CD8-positive, alpha-beta memory T cell (primary cell): ENCODE data around the gene NTMT2. TPM values are rescaled to one million over a fixed set of nuclear protein-coding genes. Genes with fewer than 3 reads are reported as not detected.

Experiments
- CTCF ChIA-PET: fragments of 350-600 bp; sonication (Branson Sonifier 250); formaldehyde crosslinking; loops from one replicate; lab custom pipeline; 2021; ENCODE audit warnings: antibody characterized with exemption; lab: Charles Lee
- POLR2A ChIA-PET: fragments of 350-600 bp; sonication (Branson Sonifier 250); formaldehyde crosslinking; loops from one replicate; lab custom pipeline; 2021; ENCODE audit warnings: antibody characterized with exemption; lab: Charles Lee
- DNase-seq, 5 donors: peaks; one replicate each; pipeline versions ENCODE4 v3.0.0 to v3.0.0-alpha.2; 2020 to 2022; ENCODE audit warnings: mixed read lengths in 1 of 5
- H3K27ac ChIP-seq: one replicate; pipeline ENCODE4 v1.7.0; 2013; ENCODE audit warnings: low read depth, mild to moderate bottlenecking, low read length, moderate library complexity
- H3K27me3 ChIP-seq: 2 replicates; pipeline ENCODE4 v1.7.0; 2013; ENCODE audit warnings: low read length, mild to moderate bottlenecking; ENCODE audit not compliant: insufficient read depth, poor library complexity, severe bottlenecking
- H3K36me3 ChIP-seq: 2 replicates; pipeline ENCODE4 v1.7.0; 2013; ENCODE audit warnings: mild to moderate bottlenecking, low read length, moderate library complexity; ENCODE audit not compliant: insufficient read depth
- H3K4me1 ChIP-seq: 2 replicates; pipeline ENCODE4 v1.7.0; 2013; ENCODE audit warnings: mild to moderate bottlenecking, low read length, moderate library complexity; ENCODE audit not compliant: insufficient read depth
- H3K4me3 ChIP-seq: 2 replicates; pipeline ENCODE4 v1.7.0; 2013; ENCODE audit warnings: mild to moderate bottlenecking, low read length
- H3K9me3 ChIP-seq: 2 replicates; pipeline ENCODE4 v1.7.0; 2013; ENCODE audit warnings: mild to moderate bottlenecking, low read length
- H3K27ac Mint-ChIP-seq, 8 donors: one replicate each; pipeline ENCODE4 v1.8.0; 2020 to 2021; ENCODE audit warnings: mixed read lengths in 8 of 8, mild to moderate bottlenecking in 6 of 8, inconsistent platforms in 3 of 8, moderate library complexity in 3 of 8
- H3K27me3 Mint-ChIP-seq, 2 donors: one replicate each; pipeline ENCODE4 v1.8.0; 2020 to 2021; ENCODE audit warnings: mixed read lengths in 2 of 2, mild to moderate bottlenecking in 1 of 2, moderate library complexity in 1 of 2
- H3K36me3 Mint-ChIP-seq, 3 donors: one replicate each; pipeline ENCODE4 v1.8.0; 2020 to 2021; ENCODE audit warnings: mixed read lengths in 3 of 3, inconsistent platforms in 1 of 3, mild to moderate bottlenecking in 1 of 3
- H3K4me1 Mint-ChIP-seq, 3 donors: one replicate each; pipeline ENCODE4 v1.8.0; 2020 to 2021; ENCODE audit warnings: mixed read lengths in 3 of 3, inconsistent platforms in 1 of 3, mild to moderate bottlenecking in 1 of 3
- H3K4me3 Mint-ChIP-seq, 7 donors: one replicate each; pipeline ENCODE4 v1.8.0; 2020 to 2021; ENCODE audit warnings: mixed read lengths in 7 of 7, mild to moderate bottlenecking in 6 of 7, moderate library complexity in 4 of 7, inconsistent platforms in 2 of 7
- H3K9me3 Mint-ChIP-seq, 5 donors: one replicate each; pipeline ENCODE4 v1.8.0; 2020 to 2022; ENCODE audit warnings: mixed read lengths in 5 of 5, mild to moderate bottlenecking in 3 of 5, moderate library complexity in 2 of 5, inconsistent platforms in 1 of 5
- polyA plus RNA-seq: library from polyadenylated mRNA; unstranded; fragments of 300-500 nt; fragmentation: Illumina TruSeq; gene quantifications from one replicate; pipeline ENCODE4 v1.2.3, GENCODE V29; 2021
- total RNA-seq, 2 experiments: library from RNA; stranded (reverse); gene quantifications; one replicate each; pipeline ENCODE4 v1.2.3, GENCODE V29; 2021

Gene NTMT2
- total and polyA plus RNA-seq, 3 experiments from 2014 or later: not detected

DNA sequence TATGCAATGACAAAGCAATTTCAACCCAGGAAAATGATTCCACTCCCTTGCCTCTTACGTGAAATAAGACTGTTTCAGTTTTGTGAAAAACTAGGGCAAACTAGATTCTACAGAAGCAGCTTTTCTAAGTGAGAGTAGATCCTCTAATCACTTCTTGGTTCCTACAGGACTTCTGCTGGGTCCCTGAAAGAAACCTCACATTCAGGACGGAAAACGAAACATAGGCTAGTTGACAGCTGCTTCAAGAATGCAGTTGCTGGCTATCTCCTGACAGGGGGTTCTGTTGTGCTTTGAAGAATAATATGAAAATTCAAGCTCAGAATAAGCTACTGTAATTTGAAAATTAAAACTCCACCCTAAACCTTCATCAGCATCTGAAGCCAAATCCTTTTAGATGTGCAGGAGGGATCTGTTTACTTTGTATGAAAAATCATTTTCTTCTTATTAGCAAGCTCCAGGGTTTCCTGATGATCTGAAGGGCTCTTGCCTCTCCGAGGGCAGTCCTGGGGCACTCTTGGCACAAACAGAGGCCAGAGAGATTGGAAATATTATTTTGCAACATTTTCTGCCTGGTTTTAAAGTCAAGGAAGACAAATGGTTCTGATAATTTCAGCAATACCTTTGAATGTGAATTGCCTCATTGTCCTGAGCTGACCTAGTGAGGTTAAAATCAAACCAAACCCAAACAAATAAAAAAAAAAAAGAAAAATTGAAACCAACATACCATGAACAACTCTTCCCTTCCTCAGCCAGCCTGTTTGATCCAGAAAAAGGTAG, 55.0 kb downstream of the NTMT2 start:
- Histone ChIP-seq H3K36me3 (no peaks in the 10 kb centered on the region), H3K4me3 (no peak overlapping the region), H3K4me1 (no peaks in the 10 kb centered on the region), H3K9me3 (no peaks in the 10 kb centered on the region), H3K27me3 (peaks cover 4% of the 10 kb centered on the region), H3K27ac (no peak overlapping the region)
- CTCF ChIA-PET: no interaction called here
- POLR2A ChIA-PET: no interaction called here
- DNase-seq: no peak
- Mint-ChIP-seq H3K36me3 (no peaks in the 10 kb centered on the region), H3K9me3 (no peaks in the 10 kb centered on the region), H3K4me1 (no peaks in the 10 kb centered on the region), H3K27me3 (peaks cover 12 to 49% of the 10 kb centered on the region in 2 donors), H3K27ac (no peak overlapping the region), H3K4me3 (no peak overlapping the region)

DNA sequence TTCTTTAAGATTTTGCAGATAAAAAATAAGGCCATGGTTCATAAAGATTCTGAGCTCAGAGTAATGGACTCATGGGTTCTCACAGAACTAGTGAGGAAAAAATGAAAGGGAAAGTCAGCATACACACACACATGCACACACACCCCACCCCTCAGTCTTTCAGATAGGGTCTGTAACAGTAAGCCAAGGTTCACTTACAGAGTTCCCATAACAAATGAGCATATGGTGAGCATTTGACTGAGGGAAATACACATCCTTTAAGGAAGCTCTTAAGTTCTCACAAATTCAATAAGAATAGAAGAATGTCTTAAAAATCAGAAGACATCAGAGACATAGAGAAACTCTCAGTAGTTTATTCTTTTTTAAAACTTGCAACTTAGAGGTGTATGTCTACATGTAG, 57.9 kb downstream of the NTMT2 start:
- POLR2A ChIA-PET: no interaction called here
- H3K9me3 Mint-ChIP-seq: peaks cover 0 to 4% (median 0%) of the 10 kb centered on the region in 5 donors

DNA sequence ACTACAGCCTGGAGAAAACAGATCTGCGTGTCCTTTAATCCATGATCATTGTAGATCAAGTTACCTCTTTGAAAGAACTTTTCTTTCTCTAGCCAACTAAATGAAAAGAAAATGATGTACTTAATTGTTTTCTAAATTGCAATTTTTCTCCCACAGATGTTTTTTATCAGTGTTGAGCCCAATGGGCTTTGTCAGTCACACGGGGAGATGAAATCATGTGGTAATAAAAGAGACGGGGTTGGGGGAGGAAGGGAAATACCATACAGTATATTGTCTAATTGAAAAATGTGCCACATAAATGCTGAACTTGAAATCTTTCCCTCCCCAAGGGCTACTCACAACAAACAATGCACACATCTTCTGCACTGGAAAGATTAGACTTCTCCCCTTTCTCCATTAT, 58.4 kb downstream of the NTMT2 start:
- Histone ChIP-seq H3K27me3 (no peaks in the 10 kb centered on the region), H3K4me1 (no peaks in the 10 kb centered on the region), H3K27ac (no peak overlapping the region), H3K4me3 (no peak overlapping the region), H3K9me3 (no peaks in the 10 kb centered on the region), H3K36me3 (no peaks in the 10 kb centered on the region)
- H3K27ac Mint-ChIP-seq: no peak overlapping the region
- H3K4me1 Mint-ChIP-seq: no peaks in the 10 kb centered on the region
- no peak for DNase-seq
- POLR2A ChIA-PET: no interaction called here
- no peak overlapping the region for H3K4me3 Mint-ChIP-seq
- H3K9me3 Mint-ChIP-seq: peaks cover 0 to 4% (median 0%) of the 10 kb centered on the region in 5 donors
- H3K27me3 Mint-ChIP-seq: peaks cover 8 to 30% of the 10 kb centered on the region in 2 donors
- CTCF ChIA-PET: no interaction called here
- peaks cover 0 to 5% (median 0%) of the 10 kb centered on the region in 3 donors for H3K36me3 Mint-ChIP-seq

More for the DNA sequence above, 57.9 kb downstream of the NTMT2 start:
- H3K4me1 ChIP-seq: no peaks in the 10 kb centered on the region
- DNase-seq: no peak
- H3K27ac ChIP-seq: no peak overlapping the region
- no peaks in the 10 kb centered on the region for H3K36me3 ChIP-seq
- Mint-ChIP-seq H3K36me3 (peaks cover 0 to 5% (median 0%) of the 10 kb centered on the region in 3 donors), H3K4me1 (no peaks in the 10 kb centered on the region), H3K4me3 (no peak overlapping the region), H3K27me3 (peaks cover 8 to 34% of the 10 kb centered on the region in 2 donors), H3K27ac (no peak overlapping the region)
- H3K27me3 ChIP-seq: no peaks in the 10 kb centered on the region
- CTCF ChIA-PET: no interaction called here
- no peaks in the 10 kb centered on the region for H3K9me3 ChIP-seq
- H3K4me3 ChIP-seq: no peak overlapping the region

DNA sequence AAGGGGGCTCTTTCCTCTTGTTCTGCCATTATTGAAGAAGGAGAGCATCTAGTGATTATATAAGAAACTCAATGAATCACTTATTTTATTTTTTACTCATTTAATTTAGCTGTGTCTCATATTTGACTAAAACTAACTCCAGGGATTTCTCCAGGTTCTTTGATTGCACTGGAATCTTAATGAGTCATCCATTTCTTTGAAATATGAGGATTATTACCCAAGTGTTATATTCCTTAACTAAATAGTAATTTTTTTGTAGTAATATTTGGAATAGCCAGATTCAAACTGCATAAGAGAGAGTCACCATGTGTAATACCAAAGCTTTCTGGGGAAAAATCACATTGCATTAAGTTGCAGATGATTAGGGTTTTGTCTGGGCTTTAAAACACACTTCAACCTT, 59.5 kb downstream of the NTMT2 start:
- Histone ChIP-seq H3K4me3 (no peak overlapping the region), H3K27me3 (no peaks in the 10 kb centered on the region), H3K4me1 (no peaks in the 10 kb centered on the region), H3K27ac (no peak overlapping the region), H3K36me3 (no peaks in the 10 kb centered on the region), H3K9me3 (no peaks in the 10 kb centered on the region)
- Mint-ChIP-seq H3K27me3 (peaks cover 9 to 30% of the 10 kb centered on the region in 2 donors), H3K4me3 (no peak overlapping the region), H3K36me3 (peaks cover 0 to 5% (median 0%) of the 10 kb centered on the region in 3 donors), H3K4me1 (no peaks in the 10 kb centered on the region), H3K27ac (no peak overlapping the region), H3K9me3 (peaks cover 0 to 4% (median 0%) of the 10 kb centered on the region in 5 donors)
- ChIA-PET CTCF (no interaction called here), POLR2A (no interaction called here)
- DNase-seq: no peak

DNA sequence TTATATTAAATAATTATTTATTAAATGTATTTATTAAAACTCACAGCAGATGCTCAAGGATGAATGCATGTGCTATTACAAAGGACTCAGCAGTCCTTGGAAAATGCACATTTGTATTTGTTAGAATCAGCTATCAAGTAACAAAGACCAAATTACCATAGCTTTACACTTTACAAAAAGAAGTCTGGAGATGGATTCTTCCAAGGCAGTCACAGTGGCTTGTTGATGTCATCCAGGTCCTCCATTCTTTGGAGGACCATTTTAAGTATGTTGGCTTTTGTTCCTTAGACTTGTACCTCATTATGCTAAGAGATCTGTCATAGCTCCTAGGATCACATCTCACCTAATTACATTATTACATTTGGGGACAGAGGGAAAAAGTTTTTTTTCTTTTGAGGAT, 63.4 kb downstream of the NTMT2 start:
- Mint-ChIP-seq H3K9me3 (peaks cover 0 to 4% (median 0%) of the 10 kb centered on the region in 5 donors), H3K36me3 (peaks cover 0 to 5% (median 0%) of the 10 kb centered on the region in 3 donors), H3K4me3 (no peak overlapping the region), H3K4me1 (peaks cover 0 to under 1% (median under 1%) of the 10 kb centered on the region in 3 donors), H3K27ac (no peak overlapping the region), H3K27me3 (peaks cover 11 to 35% of the 10 kb centered on the region in 2 donors)
- H3K27ac ChIP-seq: no peak overlapping the region
- H3K27me3 ChIP-seq: no peaks in the 10 kb centered on the region
- H3K36me3 ChIP-seq: no peaks in the 10 kb centered on the region
- DNase-seq: no peak
- POLR2A ChIA-PET: no interaction called here
- CTCF ChIA-PET: no interaction called here
- H3K4me1 ChIP-seq: no peaks in the 10 kb centered on the region
- H3K4me3 ChIP-seq: no peak overlapping the region
- no peaks in the 10 kb centered on the region for H3K9me3 ChIP-seq

DNA sequence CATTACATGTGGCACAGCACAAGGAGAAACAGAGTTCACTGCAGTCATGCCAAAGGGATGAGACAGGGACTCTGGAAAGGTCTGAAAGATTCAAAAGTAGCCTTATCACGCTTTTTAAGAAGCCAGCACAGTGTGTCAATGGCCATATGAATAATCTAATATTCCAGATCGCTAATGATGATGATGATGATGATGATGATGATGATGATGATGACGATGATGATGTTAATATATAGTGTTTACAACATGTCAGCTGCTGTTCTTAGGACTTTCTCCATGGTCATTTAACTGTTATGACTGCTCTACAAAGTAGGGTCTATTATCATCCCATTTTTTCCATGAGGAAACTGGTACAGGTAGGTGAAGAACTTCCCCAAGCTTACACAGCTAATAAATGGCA, 64.4 kb downstream of the NTMT2 start:
- no peak for DNase-seq
- Histone ChIP-seq H3K27ac (no peak overlapping the region), H3K9me3 (no peaks in the 10 kb centered on the region), H3K4me1 (no peaks in the 10 kb centered on the region), H3K36me3 (no peaks in the 10 kb centered on the region), H3K4me3 (no peak overlapping the region), H3K27me3 (no peaks in the 10 kb centered on the region)
- peaks cover 0 to 5% (median 0%) of the 10 kb centered on the region in 3 donors for H3K36me3 Mint-ChIP-seq
- H3K27me3 Mint-ChIP-seq: peaks cover 11 to 43% of the 10 kb centered on the region in 2 donors
- no peak overlapping the region for H3K4me3 Mint-ChIP-seq
- ChIA-PET POLR2A (no interaction called here), CTCF (no interaction called here)
- peaks cover 0 to 4% (median 3%) of the 10 kb centered on the region in 3 donors for H3K4me1 Mint-ChIP-seq
- peaks cover 0 to 4% (median 0%) of the 10 kb centered on the region in 5 donors for H3K9me3 Mint-ChIP-seq
- no peak overlapping the region for H3K27ac Mint-ChIP-seq

GRCh38 chr1:170213596-170213995, 67.8 kb downstream of the NTMT2 start:
- CTCF ChIA-PET: no interaction called here
- H3K27me3 Mint-ChIP-seq: peaks cover 14 to 46% of the 10 kb centered on the region in 2 donors
- DNase-seq: no peak

DNA sequence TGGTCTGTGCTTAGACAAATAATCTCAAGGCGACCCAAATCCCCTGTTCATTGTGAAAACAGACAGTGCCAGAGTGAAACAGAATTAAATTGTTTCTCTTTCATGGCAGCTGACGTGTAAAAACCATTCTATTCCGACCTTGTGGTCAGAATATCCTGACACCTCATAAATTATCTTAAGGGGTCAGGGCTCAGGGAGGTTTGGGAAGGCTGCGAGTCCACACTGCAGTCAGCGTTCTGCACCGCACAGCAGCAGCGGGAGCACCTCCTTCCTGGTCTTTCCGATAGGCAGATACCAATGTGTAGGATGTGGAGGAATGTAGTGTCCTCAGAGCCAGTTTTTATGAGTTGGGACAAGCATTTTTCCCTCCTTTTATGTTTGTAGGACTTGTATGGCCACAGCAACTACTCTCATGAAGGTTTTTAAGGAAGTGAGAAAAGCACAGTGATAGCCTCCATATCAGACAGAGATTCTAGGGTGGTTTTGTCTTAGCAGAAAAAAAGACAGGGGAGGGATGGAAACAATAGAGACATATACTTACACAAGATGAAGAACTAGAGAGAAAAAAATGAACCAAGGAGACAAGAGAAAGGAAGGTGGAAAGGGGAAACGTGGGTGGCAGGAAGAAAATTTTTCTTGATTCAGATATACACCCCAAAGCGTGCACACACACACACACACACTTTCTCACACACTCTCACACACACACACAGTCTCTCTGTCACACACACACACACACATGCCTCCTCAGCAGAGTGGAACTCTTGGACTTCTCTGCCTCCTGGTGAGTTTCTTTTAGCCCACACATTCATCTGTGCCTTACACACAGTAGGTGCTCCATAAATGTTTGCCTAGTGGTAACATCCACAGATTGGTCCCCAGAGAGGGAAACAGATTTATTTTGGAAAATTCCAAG, 68.6 kb downstream of the NTMT2 start:
- Mint-ChIP-seq H3K4me1 (peaks cover 0 to 4% (median 3%) of the 10 kb centered on the region in 3 donors), H3K27me3 (peaks cover 14 to 43% of the 10 kb centered on the region in 2 donors), H3K4me3 (no peak overlapping the region), H3K9me3 (no peaks in the 10 kb centered on the region), H3K36me3 (no peaks in the 10 kb centered on the region), H3K27ac (no peak overlapping the region)
- no peak overlapping the region for H3K27ac ChIP-seq
- no peaks in the 10 kb centered on the region for H3K27me3 ChIP-seq
- CTCF ChIA-PET: no interaction called here
- H3K36me3 ChIP-seq: no peaks in the 10 kb centered on the region
- POLR2A ChIA-PET: no interaction called here
- H3K4me1 ChIP-seq: no peaks in the 10 kb centered on the region
- H3K9me3 ChIP-seq: no peaks in the 10 kb centered on the region
- H3K4me3 ChIP-seq: no peak overlapping the region
- no peak for DNase-seq

More at GRCh38 chr1:170213596-170213995, 67.8 kb downstream of the NTMT2 start:
- no peaks in the 10 kb centered on the region for H3K27me3 ChIP-seq
- H3K4me1 Mint-ChIP-seq: peaks cover 0 to 4% (median 3%) of the 10 kb centered on the region in 3 donors
- H3K9me3 Mint-ChIP-seq: no peaks in the 10 kb centered on the region
- H3K27ac ChIP-seq: no peak overlapping the region
- no peak overlapping the region for H3K4me3 ChIP-seq
- H3K36me3 Mint-ChIP-seq: no peaks in the 10 kb centered on the region
- H3K9me3 ChIP-seq: no peaks in the 10 kb centered on the region
- no peak overlapping the region for H3K27ac Mint-ChIP-seq
- H3K4me1 ChIP-seq: no peaks in the 10 kb centered on the region
- no peaks in the 10 kb centered on the region for H3K36me3 ChIP-seq
- POLR2A ChIA-PET: no interaction called here
- H3K4me3 Mint-ChIP-seq: no peak overlapping the region
